ENCODE data around the gene COQ7. TPM values are rescaled to one million over a fixed set of nuclear protein-coding genes. Genes with fewer than 3 reads are reported as not detected.

COQ7 gene
- 11.9 and 12.6 TPM in 2 replicates for total RNA-seq

DNA sequence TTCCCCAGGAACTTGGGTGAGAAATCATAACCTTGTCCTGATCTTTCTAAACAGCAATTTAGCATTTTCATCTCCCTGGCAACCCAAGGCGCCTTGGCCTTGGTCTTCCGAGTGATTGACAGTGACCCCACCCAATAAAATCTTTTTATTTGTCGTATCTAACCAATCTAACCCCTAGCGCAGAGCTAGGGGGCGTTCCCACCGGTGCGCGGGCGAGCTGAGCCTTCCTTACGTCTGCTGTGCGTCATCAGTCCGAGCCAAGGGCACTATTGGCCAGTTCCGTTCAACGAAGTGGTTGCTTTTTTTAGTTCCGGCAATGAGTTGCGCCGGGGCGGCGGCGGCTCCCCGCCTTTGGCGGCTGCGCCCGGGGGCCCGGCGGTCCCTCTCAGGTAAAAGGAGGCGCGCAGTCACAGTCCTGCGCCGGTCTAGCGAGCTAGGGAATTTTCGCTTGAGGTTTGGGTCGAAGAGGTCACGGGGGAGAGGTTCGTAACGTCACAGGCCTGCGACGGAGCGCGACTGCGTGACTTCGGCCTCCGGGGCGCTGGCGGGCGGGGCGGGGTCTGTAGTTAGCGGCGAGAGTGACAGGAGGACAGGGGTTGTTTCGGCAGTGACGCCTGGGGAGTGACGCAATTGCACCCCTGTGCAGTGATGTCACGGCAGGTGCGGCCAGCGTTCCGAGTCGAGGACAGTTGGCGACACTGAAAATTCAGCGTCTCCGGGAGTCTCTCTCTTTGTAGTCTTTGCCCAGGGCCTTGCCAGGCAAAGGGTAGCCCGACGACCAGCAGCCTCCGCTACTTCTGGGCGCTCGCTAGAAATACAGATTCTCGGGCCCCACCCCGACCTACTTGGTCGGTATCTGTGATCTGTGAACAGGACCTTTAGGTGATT, at the start of gene COQ7:
TSS of gene COQ7 (plus strand) at position 266 of the 888 bp plus-strand sequence. CDS start at position 317, 51 bp downstream.

GRCh38 chr16:19113577-19114358, 46.4 kb downstream of the COQ7 start, which contains the start of gene ITPRIPL2:
Gene ITPRIPL2 (plus strand): TSS chr16:19113964. CDS start chr16:19114462, 498 bp downstream.

Other genes starting within 250 kb of the COQ7 start
- gene SMG1, start 141.2 kb upstream of the COQ7 start, total RNA-seq = 55.1 and 67.1 TPM in 2 replicates
- gene TMC7, start 83.7 kb upstream of the COQ7 start, total RNA-seq = 0.33 and 0.39 TPM in 2 replicates
- gene ITPRIPL2, start 46.4 kb downstream of the COQ7 start, total RNA-seq = 47.1 and 97.5 TPM in 2 replicates
- gene SYT17, start 100.6 kb downstream of the COQ7 start, total RNA-seq = 10.4 and 20.4 TPM in 2 replicates
- gene CLEC19A, start 218.1 kb downstream of the COQ7 start, total RNA-seq = under 0.01 and 0.54 TPM in 2 replicates

All from placental epithelial cell (primary cell).